Loucy (cell line): Measurements from ENCODE around the gene C2orf92.

Experiments used
- H2AFZ ChIP-seq: fragments of 200-600 bp; sonication (generic); 2 replicates; pipeline ENCODE4 v1.6.0; 2016; ENCODE audit warnings: antibody characterized with exemption, mild to moderate bottlenecking, low read length, moderate library complexity
- H3F3A ChIP-seq: fragments of 200-600 bp; 2 replicates; pipeline ENCODE4 v1.6.0; 2016; ENCODE audit warnings: antibody characterized with exemption, low read depth, mild to moderate bottlenecking
- H3K27me3 ChIP-seq: fragments of 200-600 bp; sonication (generic); 2 replicates; pipeline ENCODE4 v1.6.1; 2014; ENCODE audit warnings: low read length, mild to moderate bottlenecking; ENCODE audit not compliant: insufficient read depth, poor library complexity, severe bottlenecking
- H3K36me3 ChIP-seq: fragments of 200-600 bp; sonication (generic); 2 replicates; pipeline ENCODE4 v1.6.1; 2016; ENCODE audit warnings: low read length; ENCODE audit not compliant: insufficient read depth
- H3K4me1 ChIP-seq: fragments of 200-600 bp; sonication (generic); 2 replicates; pipeline ENCODE4 v1.5.1; 2014; ENCODE audit warnings: low read length, mild to moderate bottlenecking; ENCODE audit not compliant: insufficient read depth, poor library complexity, severe bottlenecking
- H3K4me2 ChIP-seq: fragments of 200-600 bp; sonication (generic); 2 replicates; pipeline ENCODE4 v1.6.0; 2014; ENCODE audit warnings: antibody characterized with exemption, low read length, low read depth, mild to moderate bottlenecking; ENCODE audit not compliant: poor library complexity, severe bottlenecking
- H3K4me3 ChIP-seq: fragments of 200-600 bp; sonication (generic); 2 replicates; pipeline ENCODE4 v1.5.1; 2014; ENCODE audit warnings: low read length, mild to moderate bottlenecking, mixed read lengths; ENCODE audit not compliant: poor library complexity, severe bottlenecking
- H3K79me2 ChIP-seq: fragments of 200-600 bp; sonication (generic); 2 replicates; pipeline ENCODE4 v1.6.1; 2014; ENCODE audit warnings: low read length; ENCODE audit not compliant: insufficient read depth
- H3K9ac ChIP-seq: fragments of 200-600 bp; sonication (generic); 2 replicates; pipeline ENCODE4 v1.6.0; 2014; ENCODE audit warnings: mild to moderate bottlenecking, low read depth, low read length, moderate library complexity; ENCODE audit not compliant: poor library complexity, severe bottlenecking
- H3K9me2 ChIP-seq: fragments of 200-600 bp; sonication (generic); replicated peaks from 2 replicates; pipeline ENCODE4 v1.6.1; 2016; ENCODE audit warnings: low read depth, low read length, mixed read lengths
- H3K9me3 ChIP-seq: fragments of 200-600 bp; sonication (generic); 2 replicates; pipeline ENCODE4 v1.6.1; 2014; ENCODE audit warnings: mild to moderate bottlenecking, antibody characterized with exemption, low read length, low read depth; ENCODE audit not compliant: insufficient read depth
- H4K20me1 ChIP-seq: fragments of 200-600 bp; sonication (generic); 2 replicates; pipeline ENCODE4 v1.6.0; 2014; ENCODE audit warnings: antibody characterized with exemption, low read length, mild to moderate bottlenecking; ENCODE audit not compliant: insufficient read depth, poor library complexity, severe bottlenecking
- EZH2phosphoT487 ChIP-seq: fragments of 200-600 bp; IDR thresholded peaks from 2 replicates; pipeline ENCODE4 v1.6.1; 2018; ENCODE audit warnings: antibody characterized with exemption, mild to moderate bottlenecking, moderate library complexity, borderline replicate concordance
- TF ChIP-seq, protein P1 (sequence below): fragments of 200-600 bp; sonication (generic); conservative IDR thresholded peaks from 2 replicates; pipeline ENCODE4 v1.5.1; 2014; ENCODE audit warnings: mild to moderate bottlenecking, antibody characterized with exemption, low read length

Gene C2orf92

DNA sequence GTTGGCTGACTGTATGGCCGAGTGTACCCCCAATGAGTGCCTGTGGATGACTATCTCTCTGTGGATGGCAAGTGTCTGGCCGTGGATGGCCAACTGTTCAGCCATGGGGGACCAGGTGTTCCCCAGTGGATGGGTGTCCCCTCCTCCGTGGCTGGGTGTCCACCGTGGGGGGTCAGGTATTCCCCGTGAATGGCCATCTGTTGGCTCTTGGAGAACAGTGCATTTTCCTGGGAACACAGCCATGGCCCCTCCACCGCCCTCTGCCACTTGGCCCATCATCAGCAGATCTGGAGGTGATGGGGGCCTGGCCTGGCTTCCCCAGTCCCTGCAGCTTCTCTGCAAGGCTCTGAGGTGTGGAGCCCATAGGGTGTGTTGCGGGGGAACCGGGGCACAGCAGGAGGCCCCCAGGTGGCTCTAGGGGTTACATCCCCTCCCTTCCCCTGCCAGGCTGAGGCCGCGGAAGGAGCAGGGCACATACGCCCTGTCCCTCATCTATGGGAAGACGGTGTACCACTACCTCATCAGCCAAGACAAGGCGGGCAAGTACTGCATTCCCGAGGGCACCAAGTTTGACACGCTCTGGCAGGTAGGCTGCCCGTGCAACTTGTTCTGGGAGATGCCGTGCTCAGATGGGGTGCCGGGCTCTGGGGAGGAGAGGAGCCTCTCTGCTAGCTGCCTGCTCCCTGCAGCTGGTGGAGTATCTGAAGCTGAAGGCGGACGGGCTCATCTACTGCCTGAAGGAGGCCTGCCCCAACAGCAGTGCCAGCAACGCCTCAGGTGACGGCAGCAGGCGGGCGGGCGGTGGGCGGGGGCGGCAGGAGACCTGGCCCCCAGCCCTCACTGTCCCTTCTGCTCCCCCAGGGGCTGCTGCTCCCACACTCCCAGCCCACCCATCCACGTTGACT lies 63.2 kb downstream of the C2orf92 start:
- no peaks in the 10 kb centered on the region for H3K27me3 ChIP-seq
- H3K4me3 ChIP-seq = no peak overlapping the region
- no peak overlapping the region for H3K9ac ChIP-seq
- H3K4me2 ChIP-seq = no peak overlapping the region
- H3K79me2 ChIP-seq = peaks cover 52% of the 10 kb centered on the region
- H3K36me3 ChIP-seq = peaks cover 95% of the 10 kb centered on the region; the same call in 1 of the 2 replicates
- H3K9me3 ChIP-seq = no peaks in the 10 kb centered on the region
- H3K4me1 ChIP-seq = peaks cover 3% of the 10 kb centered on the region
- no peaks in the 10 kb centered on the region for H3F3A ChIP-seq
- no peaks in the 10 kb centered on the region for H3K9me2 ChIP-seq
- peaks cover 53% of the 10 kb centered on the region for H4K20me1 ChIP-seq
- H2AFZ ChIP-seq = no peak overlapping the region
- TF ChIP-seq EZH2phosphoT487 = no peak
- TF ChIP-seq, protein P1, sequence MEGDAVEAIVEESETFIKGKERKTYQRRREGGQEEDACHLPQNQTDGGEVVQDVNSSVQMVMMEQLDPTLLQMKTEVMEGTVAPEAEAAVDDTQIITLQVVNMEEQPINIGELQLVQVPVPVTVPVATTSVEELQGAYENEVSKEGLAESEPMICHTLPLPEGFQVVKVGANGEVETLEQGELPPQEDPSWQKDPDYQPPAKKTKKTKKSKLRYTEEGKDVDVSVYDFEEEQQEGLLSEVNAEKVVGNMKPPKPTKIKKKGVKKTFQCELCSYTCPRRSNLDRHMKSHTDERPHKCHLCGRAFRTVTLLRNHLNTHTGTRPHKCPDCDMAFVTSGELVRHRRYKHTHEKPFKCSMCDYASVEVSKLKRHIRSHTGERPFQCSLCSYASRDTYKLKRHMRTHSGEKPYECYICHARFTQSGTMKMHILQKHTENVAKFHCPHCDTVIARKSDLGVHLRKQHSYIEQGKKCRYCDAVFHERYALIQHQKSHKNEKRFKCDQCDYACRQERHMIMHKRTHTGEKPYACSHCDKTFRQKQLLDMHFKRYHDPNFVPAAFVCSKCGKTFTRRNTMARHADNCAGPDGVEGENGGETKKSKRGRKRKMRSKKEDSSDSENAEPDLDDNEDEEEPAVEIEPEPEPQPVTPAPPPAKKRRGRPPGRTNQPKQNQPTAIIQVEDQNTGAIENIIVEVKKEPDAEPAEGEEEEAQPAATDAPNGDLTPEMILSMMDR = no peak

DNA sequence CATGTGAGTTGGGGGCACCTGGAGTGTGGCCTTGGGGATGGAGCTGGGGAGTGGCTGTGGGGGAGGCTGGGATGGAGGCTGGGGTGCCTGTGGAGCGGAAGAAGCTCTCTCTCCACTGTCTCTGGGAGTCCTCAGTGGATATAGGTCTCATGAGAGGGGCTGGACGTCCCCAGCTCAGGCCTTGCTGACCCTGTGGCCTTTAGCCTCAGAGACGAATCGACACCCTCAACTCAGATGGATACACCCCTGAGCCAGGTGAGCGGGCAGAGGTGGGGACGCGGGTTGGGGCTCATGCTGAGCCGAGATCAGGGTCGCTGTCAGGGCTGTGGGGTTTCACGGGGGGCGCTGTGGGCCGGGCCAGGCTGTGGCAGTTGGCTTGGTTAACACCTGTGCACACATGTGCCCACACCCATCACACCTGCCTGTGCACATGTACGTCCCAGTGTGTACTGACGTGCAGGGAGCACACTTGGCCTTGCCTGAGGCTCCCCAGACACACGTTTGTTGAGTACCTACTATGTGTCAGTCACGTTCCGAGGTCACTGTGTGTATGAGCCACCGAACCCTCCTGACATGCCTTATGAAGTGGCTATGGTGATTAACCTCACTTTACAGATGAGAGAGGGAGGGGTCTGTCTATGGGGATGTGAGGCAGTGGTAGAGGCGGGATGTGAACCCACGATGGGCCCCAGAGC lies 64.0 kb downstream of the C2orf92 start:
- Histone ChIP-seq H3K9me3 (no peaks in the 10 kb centered on the region), H3K79me2 (peaks cover 44% of the 10 kb centered on the region), H3K4me1 (no peaks in the 10 kb centered on the region), H3K9me2 (no peaks in the 10 kb centered on the region), H3K9ac (no peak overlapping the region), H3F3A (no peaks in the 10 kb centered on the region), H3K36me3 (peaks cover 95% of the 10 kb centered on the region; the same call in 1 of the 2 replicates), H4K20me1 (peaks cover 45% of the 10 kb centered on the region), H3K27me3 (no peaks in the 10 kb centered on the region), H3K4me3 (no peak overlapping the region), H2AFZ (no peak overlapping the region), H3K4me2 (no peak overlapping the region)
- TF ChIP-seq EZH2phosphoT487 = no peak
- TF ChIP-seq, protein P1 = no peak

DNA sequence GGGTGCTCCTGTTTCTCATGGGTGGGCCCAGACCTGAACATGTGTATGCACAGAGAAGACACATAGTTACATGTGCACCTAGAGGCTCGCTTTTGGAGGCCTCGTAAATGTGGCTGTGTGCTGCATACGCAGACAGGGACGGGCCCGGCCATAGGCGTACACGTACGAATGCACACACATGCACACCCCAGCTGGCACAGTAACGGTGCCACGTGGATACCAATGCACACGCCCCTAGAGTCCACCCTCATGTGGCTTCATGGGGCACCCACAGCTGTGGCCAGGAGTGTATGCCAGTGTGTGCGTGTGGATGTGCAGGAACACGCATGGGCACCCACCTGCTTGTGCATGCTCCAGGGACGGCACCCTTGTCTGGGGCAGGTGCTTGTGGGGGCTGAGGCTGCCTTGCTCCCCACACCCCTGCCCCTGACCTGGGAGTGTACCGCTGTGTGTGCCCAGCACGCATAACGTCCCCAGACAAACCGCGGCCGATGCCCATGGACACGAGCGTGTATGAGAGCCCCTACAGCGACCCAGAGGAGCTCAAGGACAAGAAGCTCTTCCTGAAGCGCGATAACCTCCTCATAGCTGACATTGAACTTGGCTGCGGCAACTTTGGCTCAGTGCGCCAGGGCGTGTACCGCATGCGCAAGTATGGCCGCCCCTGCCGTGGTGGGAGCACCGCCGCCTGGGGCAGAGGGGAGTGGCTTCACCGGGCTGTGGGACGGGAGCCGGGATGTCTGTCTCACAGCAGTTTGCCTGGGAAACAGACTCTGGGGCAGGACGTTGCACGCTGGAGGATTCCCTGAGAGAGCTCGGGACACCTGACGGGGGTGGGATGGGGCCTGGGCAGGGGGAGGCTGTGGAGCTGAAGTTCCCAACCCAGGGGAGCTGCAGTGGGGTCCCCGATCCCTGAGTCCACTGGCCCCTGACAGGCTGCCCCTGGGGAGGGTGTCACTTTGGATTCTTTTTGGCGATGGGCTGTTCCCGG lies 64.8 kb downstream of the C2orf92 start:
- Histone ChIP-seq H4K20me1 (peaks cover 38% of the 10 kb centered on the region), H3K27me3 (no peaks in the 10 kb centered on the region), H3K4me2 (no peak overlapping the region), H3K36me3 (peaks cover 95% of the 10 kb centered on the region; the same call in 1 of the 2 replicates), H2AFZ (no peak overlapping the region), H3K4me3 (no peak overlapping the region), H3K79me2 (peaks cover 35% of the 10 kb centered on the region), H3K9me3 (no peaks in the 10 kb centered on the region), H3F3A (no peaks in the 10 kb centered on the region), H3K9me2 (no peaks in the 10 kb centered on the region), H3K9ac (no peak overlapping the region), H3K4me1 (no peaks in the 10 kb centered on the region)
- TF ChIP-seq EZH2phosphoT487 = no peak
- TF ChIP-seq, protein P1 = no peak
